IgD-negative memory B cell (primary cell): ENCODE measurements around the gene MT2A. TPM values are rescaled to one million over a fixed set of nuclear protein-coding genes. Genes with fewer than 3 reads are reported as not detected.

Experiments used
- H3K27ac Mint-ChIP-seq, 3 donors: one replicate each; pipeline ENCODE4 v1.8.0; 2020 to 2022; ENCODE audit warnings: mild to moderate bottlenecking in 3 of 3, mixed read lengths in 3 of 3, moderate library complexity in 1 of 3
- H3K27me3 Mint-ChIP-seq: one replicate; pipeline ENCODE4 v1.8.0; 2021; ENCODE audit warnings: mixed read lengths
- H3K36me3 Mint-ChIP-seq: one replicate; pipeline ENCODE4 v1.8.0; 2020; ENCODE audit warnings: mild to moderate bottlenecking, mixed read lengths
- H3K4me1 Mint-ChIP-seq, 3 donors: one replicate each; pipeline ENCODE4 v1.8.0; 2020 to 2022; ENCODE audit warnings: mixed read lengths in 3 of 3, mild to moderate bottlenecking in 1 of 3
- H3K4me3 Mint-ChIP-seq, 4 donors: one replicate each; pipeline ENCODE4 v1.8.0; 2020 to 2022; ENCODE audit warnings: mild to moderate bottlenecking in 4 of 4, mixed read lengths in 4 of 4, moderate library complexity in 3 of 4
- H3K9me3 Mint-ChIP-seq, 3 donors: one replicate each; pipeline ENCODE4 v1.8.0; 2020 to 2021; ENCODE audit warnings: mixed read lengths in 3 of 3, mild to moderate bottlenecking in 1 of 3
- polyA plus RNA-seq: library from polyadenylated mRNA; unstranded; fragments of 300-500 nt; fragmentation: Illumina TruSeq; gene quantifications from one replicate; pipeline ENCODE4 v1.2.3, GENCODE V29; 2021

The MT2A gene
- polyA plus RNA-seq, 1 donor from 2014 or later, result 40.8 TPM

GRCh38 chr16:56634715-56635440, 26.5 kb downstream of the MT2A start:
- Mint-ChIP-seq H3K4me1 (peaks cover 11 to 25% (median 13%) of the 10 kb centered on the region in 3 donors), H3K4me3 (peak overlapping the region in 3 of 4 donors; percentile 26 to 66 (median 65)), H3K9me3 (no peaks in the 10 kb centered on the region), H3K36me3 (no peaks in the 10 kb centered on the region), H3K27ac (no peak overlapping the region), H3K27me3 (peaks cover 77% of the 10 kb centered on the region)

GRCh38 chr16:56635441-56635967, 27.1 kb downstream of the MT2A start:
- H3K9me3 Mint-ChIP-seq, result no peaks in the 10 kb centered on the region
- H3K36me3 Mint-ChIP-seq, result no peaks in the 10 kb centered on the region
- peaks cover 5 to 19% (median 9%) of the 10 kb centered on the region in 3 donors for H3K4me1 Mint-ChIP-seq
- H3K27me3 Mint-ChIP-seq, result peaks cover 82% of the 10 kb centered on the region
- peak overlapping the region in 2 of 4 donors; percentile 70 to 71 for H3K4me3 Mint-ChIP-seq
- no peak overlapping the region for H3K27ac Mint-ChIP-seq

GRCh38 chr16:56636616-56637413, 28.4 kb downstream of the MT2A start:
- H3K27ac Mint-ChIP-seq, result no peak overlapping the region
- H3K27me3 Mint-ChIP-seq, result peaks cover 82% of the 10 kb centered on the region
- no peaks in the 10 kb centered on the region for H3K36me3 Mint-ChIP-seq
- no peak overlapping the region for H3K4me3 Mint-ChIP-seq
- H3K4me1 Mint-ChIP-seq, result peaks cover 5 to 16% (median 9%) of the 10 kb centered on the region in 3 donors
- no peaks in the 10 kb centered on the region for H3K9me3 Mint-ChIP-seq

- Mint-ChIP-seq H3K4me1 (peaks cover 5 to 15% (median 9%) of the 10 kb centered on the region in 3 donors), H3K9me3 (no peaks in the 10 kb centered on the region), H3K4me3 (peak within 1 kb of the TSS in 2 of 4 donors; percentile 68 to 83), H3K27ac (no peak within 1 kb of the TSS), H3K27me3 (peaks cover 70% of the 10 kb centered on the region), H3K36me3 (no peaks in the 10 kb centered on the region)
Observed at GRCh38 chr16:56637814-56638750, 29.7 kb downstream of the MT2A start, which contains the start of gene MT1A. Gene MT1A (plus strand): TSS chr16:56638666. CDS start chr16:56638739, 73 bp downstream.

- Mint-ChIP-seq H3K9me3 (no peaks in the 10 kb centered on the region), H3K27ac (no peak overlapping the region), H3K36me3 (no peaks in the 10 kb centered on the region), H3K4me3 (peak overlapping the region in 1 of 4 donors; percentile 68), H3K4me1 (peaks cover 11 to 21% (median 15%) of the 10 kb centered on the region in 3 donors), H3K27me3 (peaks cover 61% of the 10 kb centered on the region)
Observed at GRCh38 chr16:56639045-56639444, 30.7 kb downstream of the MT2A start.

GRCh38 chr16:56640076-56640475, 31.7 kb downstream of the MT2A start:
- Mint-ChIP-seq H3K4me3 (no peak overlapping the region), H3K36me3 (no peaks in the 10 kb centered on the region), H3K27ac (no peak overlapping the region), H3K9me3 (no peaks in the 10 kb centered on the region), H3K4me1 (peaks cover 7 to 18% (median 13%) of the 10 kb centered on the region in 3 donors), H3K27me3 (peaks cover 54% of the 10 kb centered on the region)

GRCh38 chr16:56641166-56641565, 32.8 kb downstream of the MT2A start:
- Mint-ChIP-seq H3K4me3 (no peak overlapping the region), H3K27me3 (peaks cover 54% of the 10 kb centered on the region), H3K36me3 (no peaks in the 10 kb centered on the region), H3K4me1 (peaks cover 7 to 14% (median 13%) of the 10 kb centered on the region in 3 donors), H3K27ac (no peak overlapping the region), H3K9me3 (no peaks in the 10 kb centered on the region)

- peaks cover 7 to 10% (median 8%) of the 10 kb centered on the region in 3 donors for H3K4me1 Mint-ChIP-seq
- H3K36me3 Mint-ChIP-seq, result no peaks in the 10 kb centered on the region
- H3K4me3 Mint-ChIP-seq, result peak overlapping the region; percentile 58 to 86 (median 76)
- H3K9me3 Mint-ChIP-seq, result no peaks in the 10 kb centered on the region
- H3K27ac Mint-ChIP-seq, result peak overlapping the region in 1 of 3 donors; percentile 57
- H3K27me3 Mint-ChIP-seq, result peaks cover 44% of the 10 kb centered on the region
Observed at GRCh38 chr16:56643080-56643778, 34.8 kb downstream of the MT2A start.

- H3K36me3 Mint-ChIP-seq, result no peaks in the 10 kb centered on the region
- H3K4me3 Mint-ChIP-seq, result peak overlapping the region; percentile 57 to 86 (median 76)
- peaks cover 41% of the 10 kb centered on the region for H3K27me3 Mint-ChIP-seq
- peak overlapping the region in 2 of 3 donors; percentile 23 to 57 for H3K27ac Mint-ChIP-seq
- H3K9me3 Mint-ChIP-seq, result no peaks in the 10 kb centered on the region
- H3K4me1 Mint-ChIP-seq, result peaks cover 7 to 10% (median 8%) of the 10 kb centered on the region in 3 donors
Observed at GRCh38 chr16:56643833-56644232, 35.4 kb downstream of the MT2A start.

GRCh38 chr16:56645311-56645710, 36.9 kb downstream of the MT2A start:
- H3K4me3 Mint-ChIP-seq, result peak overlapping the region in 1 of 4 donors; percentile 45
- no peaks in the 10 kb centered on the region for H3K9me3 Mint-ChIP-seq
- H3K27me3 Mint-ChIP-seq, result peaks cover 29% of the 10 kb centered on the region
- no peak overlapping the region for H3K27ac Mint-ChIP-seq
- H3K36me3 Mint-ChIP-seq, result no peaks in the 10 kb centered on the region
- H3K4me1 Mint-ChIP-seq, result peaks cover 7 to 10% (median 8%) of the 10 kb centered on the region in 3 donors

- Mint-ChIP-seq H3K9me3 (no peaks in the 10 kb centered on the region), H3K36me3 (no peaks in the 10 kb centered on the region), H3K27ac (no peak overlapping the region), H3K4me3 (no peak overlapping the region), H3K27me3 (peaks cover 25% of the 10 kb centered on the region), H3K4me1 (peaks cover 7 to 10% (median 8%) of the 10 kb centered on the region in 3 donors)
Observed at GRCh38 chr16:56645838-56646237, 37.5 kb downstream of the MT2A start.

- Mint-ChIP-seq H3K27me3 (peaks cover 23% of the 10 kb centered on the region), H3K4me3 (no peak overlapping the region), H3K4me1 (peaks cover 7 to 10% (median 9%) of the 10 kb centered on the region in 3 donors), H3K9me3 (no peaks in the 10 kb centered on the region), H3K27ac (peak overlapping the region in 1 of 3 donors; percentile 53), H3K36me3 (no peaks in the 10 kb centered on the region)
Observed at GRCh38 chr16:56647641-56648431, 39.5 kb downstream of the MT2A start.

GRCh38 chr16:56649271-56649670, 40.9 kb downstream of the MT2A start:
- Mint-ChIP-seq H3K36me3 (no peaks in the 10 kb centered on the region), H3K4me1 (peaks cover 4 to 11% (median 5%) of the 10 kb centered on the region in 3 donors), H3K27me3 (peaks cover 28% of the 10 kb centered on the region), H3K4me3 (no peak overlapping the region), H3K27ac (no peak overlapping the region), H3K9me3 (no peaks in the 10 kb centered on the region)
